PC-9 (cell line): ENCODE measurements around the gene SERPINC1. TPM values are rescaled to one million over a fixed set of nuclear protein-coding genes. Genes with fewer than 3 reads are reported as not detected.

Experiments used
- BruUV-seq: library from RNA; stranded (reverse); fragments of 400-500 nt; replicated peaks from 2 replicates; lab custom pipeline; 2021; lab: Mats Ljungman, UMichigan
- CTCF ChIA-PET: fragments of 300-600 bp; sonication (Branson Sonifier 250); formaldehyde crosslinking; loops from one replicate; lab custom pipeline; 2022; ENCODE audit warnings: antibody characterized with exemption; lab: Charles Lee
- POLR2A ChIA-PET: fragments of 300-600 bp; sonication (Branson Sonifier 250); formaldehyde crosslinking; loops from one replicate; lab custom pipeline; 2022; ENCODE audit warnings: antibody characterized with exemption; ENCODE audit not compliant: unreplicated experiment; lab: Charles Lee
- DNase-seq, 2 experiments: peaks; one replicate each; pipeline versions ENCODE4 v3.0.0 to v3.0.0-alpha.2; 2015 to 2022; ENCODE audit warnings: mixed read lengths in 1 of 2
- H2AFZ ChIP-seq: fragments of 200-600 bp; sonication (generic); 2 replicates; pipeline ENCODE4 v1.8.1; 2017; ENCODE audit warnings: antibody characterized with exemption
- H3F3A ChIP-seq: fragments of 200-600 bp; sonication (generic); 2 replicates; pipeline ENCODE4 v1.8.1; 2017; ENCODE audit warnings: antibody characterized with exemption, mild to moderate bottlenecking, low read depth; ENCODE audit not compliant: insufficient read depth
- H3K27ac ChIP-seq: fragments of 200-600 bp; sonication (generic); 2 replicates; pipeline ENCODE4 v1.6.1; 2016; ENCODE audit warnings: mixed run types
- H3K27me3 ChIP-seq: fragments of 200-600 bp; sonication (generic); 2 replicates; pipeline ENCODE4 v1.6.1; 2016; ENCODE audit warnings: low read depth, mixed run types; ENCODE audit not compliant: insufficient read depth
- H3K36me3 ChIP-seq: fragments of 200-600 bp; sonication (generic); 2 replicates; pipeline ENCODE4 v1.6.1; 2016; ENCODE audit warnings: low read depth, mixed run types
- H3K4me1 ChIP-seq: fragments of 200-600 bp; sonication (generic); replicated peaks from 2 replicates; pipeline ENCODE4 v1.6.1; 2016; ENCODE audit warnings: mixed run types; ENCODE audit not compliant: insufficient read depth
- H3K4me2 ChIP-seq: fragments of 200-600 bp; sonication (generic); 2 replicates; pipeline ENCODE4 v1.6.1; 2017; ENCODE audit warnings: mixed run types
- H3K4me3 ChIP-seq: fragments of 200-600 bp; sonication (generic); 2 replicates; pipeline ENCODE4 v1.6.1; 2016; ENCODE audit warnings: mixed run types
- H3K79me2 ChIP-seq: fragments of 200-600 bp; sonication (generic); 2 replicates; pipeline ENCODE4 v1.6.1; 2017; ENCODE audit warnings: low read depth, mixed run types
- H3K9me2 ChIP-seq: fragments of 200-600 bp; sonication (generic); 2 replicates; pipeline ENCODE4 v1.8.1; 2017; ENCODE audit warnings: mild to moderate bottlenecking; ENCODE audit not compliant: insufficient read depth
- H3K9me3 ChIP-seq: fragments of 200-600 bp; sonication (generic); 2 replicates; pipeline ENCODE4 v1.8.1; 2016; ENCODE audit warnings: low read depth; ENCODE audit not compliant: insufficient read depth
- H4K20me1 ChIP-seq: fragments of 200-600 bp; sonication (generic); 2 replicates; pipeline ENCODE4 v1.8.1; 2017; ENCODE audit not compliant: insufficient read depth
- EZH2 ChIP-seq: fragments of 200-600 bp; sonication (generic); IDR thresholded peaks from 2 replicates; pipeline ENCODE4 v1.8.0; 2017; ENCODE audit warnings: antibody characterized with exemption, low read depth
- intact Hi-C: fragments of 100-400 bp; cut with micrococcal nuclease; formaldehyde crosslinking; loops from one replicate; pipeline ENCODE4 v1.10.0; 2022; ENCODE audit not compliant: unreplicated experiment
- total RNA-seq: library from RNA; stranded (reverse); gene quantifications from 2 replicates; pipeline ENCODE4 v1.2.3, GENCODE V29; 2021
- TF ChIP-seq, protein P1 (sequence below): fragments of 200-600 bp; sonication (generic); conservative IDR thresholded peaks from 2 replicates; pipeline ENCODE4 v1.6.1; 2017; ENCODE audit warnings: mixed run types, antibody characterized with exemption, mild to moderate bottlenecking, moderate library complexity

Gene SERPINC1
- total RNA-seq, 1 experiment from 2014 or later = 0.44 TPM

- H3K79me2 ChIP-seq = no peaks in the 10 kb centered on the region
- intact Hi-C loops = no loop called here
- H2AFZ ChIP-seq = no peak overlapping the region
- no peaks in the 10 kb centered on the region for H4K20me1 ChIP-seq
- no peaks in the 10 kb centered on the region for H3K4me1 ChIP-seq
- no peaks in the 10 kb centered on the region for H3K9me3 ChIP-seq
- no TSS peak for BruUV-seq
- ChIA-PET CTCF (no interaction called here), POLR2A (interaction anchor here (0.7 kb wide), 1 partner anchor 21 kb away, joined by 4 read pairs; no protein-coding TSS in a partner anchor)
- H3K9me2 ChIP-seq = no peaks in the 10 kb centered on the region
- TF ChIP-seq, protein P1, sequence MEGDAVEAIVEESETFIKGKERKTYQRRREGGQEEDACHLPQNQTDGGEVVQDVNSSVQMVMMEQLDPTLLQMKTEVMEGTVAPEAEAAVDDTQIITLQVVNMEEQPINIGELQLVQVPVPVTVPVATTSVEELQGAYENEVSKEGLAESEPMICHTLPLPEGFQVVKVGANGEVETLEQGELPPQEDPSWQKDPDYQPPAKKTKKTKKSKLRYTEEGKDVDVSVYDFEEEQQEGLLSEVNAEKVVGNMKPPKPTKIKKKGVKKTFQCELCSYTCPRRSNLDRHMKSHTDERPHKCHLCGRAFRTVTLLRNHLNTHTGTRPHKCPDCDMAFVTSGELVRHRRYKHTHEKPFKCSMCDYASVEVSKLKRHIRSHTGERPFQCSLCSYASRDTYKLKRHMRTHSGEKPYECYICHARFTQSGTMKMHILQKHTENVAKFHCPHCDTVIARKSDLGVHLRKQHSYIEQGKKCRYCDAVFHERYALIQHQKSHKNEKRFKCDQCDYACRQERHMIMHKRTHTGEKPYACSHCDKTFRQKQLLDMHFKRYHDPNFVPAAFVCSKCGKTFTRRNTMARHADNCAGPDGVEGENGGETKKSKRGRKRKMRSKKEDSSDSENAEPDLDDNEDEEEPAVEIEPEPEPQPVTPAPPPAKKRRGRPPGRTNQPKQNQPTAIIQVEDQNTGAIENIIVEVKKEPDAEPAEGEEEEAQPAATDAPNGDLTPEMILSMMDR = no peak
- TF ChIP-seq EZH2 = no peak
- no peak overlapping the region for H3K27ac ChIP-seq
- no peak overlapping the region for H3K4me3 ChIP-seq
- H3K27me3 ChIP-seq = no peaks in the 10 kb centered on the region
- H3K4me2 ChIP-seq = no peak overlapping the region
- H3F3A ChIP-seq = no peaks in the 10 kb centered on the region
- DNase-seq = no peak
- 0 out of 2 replicates have a peak, but pooled peaks cover 4% of the 10 kb centered on the region for H3K36me3 ChIP-seq
Measured at GRCh38 chr1:173889885-173890284, 27.2 kb downstream of the SERPINC1 start.

GRCh38 chr1:173888749-173889148 is 28.4 kb downstream of the SERPINC1 start:
- no peak for DNase-seq
- H3K36me3 ChIP-seq = 0 out of 2 replicates have a peak, but pooled peaks cover 4% of the 10 kb centered on the region
- H3K4me3 ChIP-seq = no peak overlapping the region
- H2AFZ ChIP-seq = no peak overlapping the region
- no peaks in the 10 kb centered on the region for H3K9me2 ChIP-seq
- intact Hi-C loops = no loop called here
- POLR2A ChIA-PET = interaction anchor here (0.6 kb wide), 1 partner anchor 20 kb away, joined by 3 read pairs; no protein-coding TSS in a partner anchor
- H3K4me1 ChIP-seq = no peaks in the 10 kb centered on the region
- H3K79me2 ChIP-seq = no peaks in the 10 kb centered on the region
- TF ChIP-seq, protein P1 = no peak
- no peak for TF ChIP-seq EZH2
- no peaks in the 10 kb centered on the region for H4K20me1 ChIP-seq
- H3K27me3 ChIP-seq = no peaks in the 10 kb centered on the region
- no peaks in the 10 kb centered on the region for H3F3A ChIP-seq
- CTCF ChIA-PET = no interaction called here
- no peaks in the 10 kb centered on the region for H3K9me3 ChIP-seq
- no TSS peak for BruUV-seq
- H3K4me2 ChIP-seq = no peak overlapping the region
- H3K27ac ChIP-seq = no peak overlapping the region

- no peaks in the 10 kb centered on the region for H3K9me3 ChIP-seq
- TF ChIP-seq EZH2 = no peak
- TF ChIP-seq, protein P1 = no peak
- H3K4me1 ChIP-seq = no peaks in the 10 kb centered on the region
- intact Hi-C loops = no loop called here
- H3K9me2 ChIP-seq = no peaks in the 10 kb centered on the region
- DNase-seq = no peak
- no peaks in the 10 kb centered on the region for H3F3A ChIP-seq
- no peak overlapping the region for H3K27ac ChIP-seq
- CTCF ChIA-PET = no interaction called here
- H2AFZ ChIP-seq = no peak overlapping the region
- H4K20me1 ChIP-seq = no peaks in the 10 kb centered on the region
- H3K4me2 ChIP-seq = no peak overlapping the region
- no TSS peak for BruUV-seq
- H3K27me3 ChIP-seq = no peaks in the 10 kb centered on the region
- POLR2A ChIA-PET = no interaction called here
- H3K79me2 ChIP-seq = no peaks in the 10 kb centered on the region
- no peak overlapping the region for H3K4me3 ChIP-seq
- 0 out of 2 replicates have a peak, but pooled peaks cover 4% of the 10 kb centered on the region for H3K36me3 ChIP-seq
Measured at GRCh38 chr1:173887627-173888026, 29.5 kb downstream of the SERPINC1 start.
